ENCODE measurements around the gene RNF13.

The RNF13 gene

GRCh38 chr3:150005243-150006112 is 192.5 kb downstream of the RNF13 start:
- Histone ChIP-seq H3K36me3 (no peaks in the 10 kb centered on the region), H3K9me3 (ENCODE audit: severe bottlenecking) (no peaks in the 10 kb centered on the region), H3K27ac (no peak overlapping the region), H3K4me3 (ENCODE audit: low read depth, low read length) (no peak overlapping the region), H3K27me3 (ENCODE audit: insufficient read depth, low read depth, severe bottlenecking) (no peaks in the 10 kb centered on the region)
- no peak for DNase-seq
- TF ChIP-seq CTCF (IDR thresholded peaks at IDR 0.05; ENCODE audit: low read depth, low read length): no peak

GRCh38 chr3:150006794-150007193 is 193.8 kb downstream of the RNF13 start:
- TF ChIP-seq CTCF (IDR thresholded peaks at IDR 0.05; ENCODE audit: low read depth, low read length): no peak
- no peaks in the 10 kb centered on the region for H3K36me3 ChIP-seq
- no peak overlapping the region for H3K27ac ChIP-seq

More at GRCh38 chr3:150006794-150007193, 193.8 kb downstream of the RNF13 start:
- no peaks in the 10 kb centered on the region for H3K27me3 ChIP-seq (ENCODE audit: insufficient read depth, low read depth, severe bottlenecking)
- no peak for DNase-seq
- no peak overlapping the region for H3K4me3 ChIP-seq (ENCODE audit: low read depth, low read length)
- H3K9me3 ChIP-seq (ENCODE audit: severe bottlenecking): no peaks in the 10 kb centered on the region
